A549 (cell line): ENCODE measurements around the gene AQP6. TPM values are rescaled to one million over a fixed set of nuclear protein-coding genes. Genes with fewer than 3 reads are reported as not detected.

Source experiments
- ATAC-seq, 2 experiments: fragments of 200-7000 bp in 1 of 2; fragments of >200 bp in 1 of 2; cut with Nextera tagmentation in 1 of 2; cut with Tn5 transposase in 1 of 2; 3 replicates each; pipeline versions ENCODE4 v1.8.0 to v1.9.1; 2018 to 2020; ENCODE audit warnings: mild to moderate bottlenecking in 1 of 2, moderate library complexity in 1 of 2
- CTCF ChIA-PET: fragments of 300-600 bp; sonication (Branson Sonifier 250); formaldehyde crosslinking; extraction: SDS; loops from one replicate; lab custom pipeline; 2021; ENCODE audit warnings: antibody characterized with exemption, inconsistent platforms; lab: Yijun Ruan, JAX
- POLR2A ChIA-PET: fragments of 350-600 bp; formaldehyde crosslinking; extraction: SDS; loops from one replicate; lab custom pipeline; 2021; ENCODE audit warnings: antibody characterized with exemption, inconsistent platforms; lab: Yijun Ruan, JAX
- DNase-seq, 2 experiments: peaks; one replicate each; pipeline versions ENCODE4 v3.0.0 to v3.0.0-alpha.2; 2011 to 2016; ENCODE audit warnings: low read depth in 1 of 2, low spot score in 1 of 2
- FAIRE-seq: peaks from 2 replicates; lab custom pipeline; 2011; peaks lifted over from hg19 to GRCh38; lab: Jason Lieb, UNC
- H3K27ac ChIP-seq, 2 experiments: fragments of >200 bp; sonication (Bioruptor Twin); formaldehyde crosslinking; 3 replicates each; pipeline ENCODE4 v1.5.1; 2016 to 2017
- H3K4me1 ChIP-seq: fragments of >200 bp; sonication (Bioruptor Twin); formaldehyde crosslinking; 3 replicates; pipeline ENCODE4 v1.6.1; 2016
- H3K4me2 ChIP-seq: fragments of >200 bp; sonication (Bioruptor Twin); formaldehyde crosslinking; 3 replicates; pipeline ENCODE4 v1.6.1; 2016
- H3K4me3 ChIP-seq: fragments of >200 bp; sonication (Bioruptor Twin); formaldehyde crosslinking; 3 replicates; pipeline ENCODE4 v1.5.1; 2016
- H3K9me3 ChIP-seq: fragments of >200 bp; sonication (Bioruptor Twin); formaldehyde crosslinking; 3 replicates; pipeline ENCODE4 v1.6.1; 2016
- BHLHE40 ChIP-seq: IDR thresholded peaks from 2 replicates; pipeline ENCODE4 v1.6.1; 2012; ENCODE audit warnings: low read depth, low read length, inconsistent platforms
- CEBPB ChIP-seq, 2 experiments: fragments of >200 bp in 1 of 2; sonication (Bioruptor Twin) in 1 of 2; formaldehyde crosslinking in 1 of 2; IDR thresholded peaks; 2 replicates each; pipeline ENCODE4 v1.6.1; 2012 to 2016
- CHD2 ChIP-seq: fragments of 150-350 bp; IDR thresholded peaks from 2 replicates; pipeline ENCODE4 v1.6.1; 2014; ENCODE audit warnings: low read length; ENCODE audit not compliant: partially characterized antibody
- EHF ChIP-seq: fragments of 250-450 bp; sonication (Bioruptor Pico); IDR thresholded peaks from 2 replicates; pipeline ENCODE4 v1.5.0; 2020; ENCODE audit warnings: mild to moderate bottlenecking
- ESRRA ChIP-seq: fragments of 150-350 bp; IDR thresholded peaks from 2 replicates; pipeline ENCODE4 v1.6.1; 2014; ENCODE audit warnings: mild to moderate bottlenecking, low read length, borderline replicate concordance
- GATA3 ChIP-seq: IDR thresholded peaks from 2 replicates; pipeline ENCODE4 v1.6.1; 2012; ENCODE audit warnings: borderline replicate concordance
- HOXA7 ChIP-seq: fragments of 250-450 bp; sonication (Bioruptor Pico); IDR thresholded peaks from 2 replicates; pipeline ENCODE4 v1.5.0; 2020; ENCODE audit warnings: mild to moderate bottlenecking, moderate library complexity
- MYC ChIP-seq: IDR thresholded peaks from 2 replicates; pipeline ENCODE4 v1.6.1; 2012; ENCODE audit warnings: mild to moderate bottlenecking, inconsistent platforms, low read length, improper control_type of control experiment, borderline replicate concordance
- NR3C1 ChIP-seq: fragments of >200 bp; sonication (Bioruptor Twin); formaldehyde crosslinking; IDR thresholded peaks from 3 replicates; pipeline ENCODE4 v1.6.1; 2017
- RAD21 ChIP-seq, 2 experiments: fragments of >200 bp in 1 of 2; sonication (Bioruptor Twin) in 1 of 2; formaldehyde crosslinking in 1 of 2; IDR thresholded peaks in 1 of 2; conservative IDR thresholded peaks in 1 of 2; 2 replicates in 1 of 2; 3 replicates in 1 of 2; pipeline ENCODE4 v1.6.1; 2012 to 2018; ENCODE audit warnings: inconsistent platforms in 1 of 2
- RCOR1 ChIP-seq: fragments of 150-350 bp; IDR thresholded peaks from 2 replicates; pipeline ENCODE4 v1.6.1; 2014; ENCODE audit warnings: antibody characterized with exemption, low read length, low read depth
- SMC3 ChIP-seq: fragments of >200 bp; sonication (Bioruptor Twin); formaldehyde crosslinking; IDR thresholded peaks from 3 replicates; pipeline ENCODE4 v1.6.1; 2018; ENCODE audit warnings: inconsistent platforms
- TFCP2L1 ChIP-seq: fragments of 250-450 bp; sonication (Bioruptor Pico); IDR thresholded peaks from 2 replicates; pipeline ENCODE4 v1.5.0; 2021; ENCODE audit warnings: mild to moderate bottlenecking
- TP53 ChIP-seq: fragments of 250-450 bp; sonication (Bioruptor Pico); IDR thresholded peaks from 2 replicates; pipeline ENCODE4 v1.5.0; 2021; ENCODE audit warnings: mild to moderate bottlenecking, moderate library complexity
- ZC3H11A ChIP-seq: fragments of 450-650 bp; IDR thresholded peaks from 2 replicates; pipeline ENCODE4 v1.6.1; 2014; ENCODE audit warnings: antibody characterized with exemption, mild to moderate bottlenecking
- WGBS: methylation state at CpG from one replicate; pipeline ENCODE4 v1.1.6; 2017; ENCODE audit errors: missing lambda C conversion rate; 5-methylcytosine and 5-hydroxymethylcytosine counted together
- polyA plus RNA-seq, 4 experiments: library from polyadenylated mRNA; depleted of rRNA in 3 of 4; stranded (reverse); fragments of >200 nt; fragmentation: RNase III in 1 of 4; extraction: RNeasy Plus Mini Kit Qiagen cat#74134 plus additional on column Dnase treatment in 1 of 4; gene quantifications; 2 replicates in 3 of 4; 3 replicates in 1 of 4; pipeline ENCODE4 v1.2.3, GENCODE V29; 2011 to 2017
- TF ChIP-seq, protein P1 (sequence below): fragments of >200 bp; sonication (Bioruptor Twin); formaldehyde crosslinking; IDR thresholded peaks from 2 replicates; pipeline ENCODE4 v1.6.1; 2016
- TF ChIP-seq, protein P2 (sequence below): fragments of >200 bp; sonication (Bioruptor Twin); formaldehyde crosslinking; IDR thresholded peaks from 3 replicates; pipeline ENCODE4 v1.6.1; 2016
- TF ChIP-seq, protein P3 (sequence below): fragments of 200-600 bp; sonication (generic); IDR thresholded peaks from 2 replicates; pipeline ENCODE4 v1.6.1; 2016; ENCODE audit warnings: antibody characterized with exemption, mild to moderate bottlenecking, moderate library complexity
- TF ChIP-seq, protein P4 (sequence below): IDR thresholded peaks from 2 replicates; pipeline ENCODE4 v1.6.1; 2012
- TF ChIP-seq, protein P5 (sequence below): IDR thresholded peaks from 2 replicates; pipeline ENCODE4 v1.6.1; 2012

AQP6 gene
- polyA plus RNA-seq, 2 of the 4 experiments (the other 2 are of a cell fraction): 0.05 TPM; not detected in 1

DNA sequence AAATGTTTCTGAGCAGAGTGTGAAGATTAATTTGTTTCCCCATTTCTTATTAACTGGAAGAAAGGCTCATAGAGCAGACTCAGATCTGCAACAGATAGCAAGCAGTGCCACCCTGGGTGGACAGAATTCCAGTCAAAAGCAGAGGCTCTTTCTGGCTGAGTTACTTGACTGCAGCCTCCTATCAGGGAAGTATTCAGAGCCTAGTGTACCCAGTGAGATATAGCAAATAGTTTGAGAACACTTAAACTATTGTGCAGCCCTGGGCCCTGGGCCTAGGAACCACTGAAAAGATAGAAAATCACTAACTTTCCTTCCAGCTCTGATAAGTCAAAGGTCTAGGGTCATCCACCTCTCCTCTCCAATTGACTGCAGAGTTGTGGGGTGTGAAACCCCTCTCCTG is 33.4 kb upstream of the AQP6 start:
- Histone ChIP-seq H3K9me3 (no peaks in the 10 kb centered on the region), H3K4me1 (no peaks in the 10 kb centered on the region), H3K4me3 (no peak overlapping the region), H3K4me2 (no peak overlapping the region), H3K27ac (no peak overlapping the region)
- no peak for ATAC-seq
- ChIA-PET POLR2A (no interaction called here), CTCF (interaction anchor here (1.0 to 5.4 kb wide), 4 partner anchors 20 to 72 kb away, joined by 3 to 33 read pairs (median 6); no protein-coding TSS in a partner anchor)
- TF ChIP-seq ESRRA (no peak), NR3C1 (no peak), MYC (no peak)
- no peak for DNase-seq
- no peak for FAIRE-seq

DNA sequence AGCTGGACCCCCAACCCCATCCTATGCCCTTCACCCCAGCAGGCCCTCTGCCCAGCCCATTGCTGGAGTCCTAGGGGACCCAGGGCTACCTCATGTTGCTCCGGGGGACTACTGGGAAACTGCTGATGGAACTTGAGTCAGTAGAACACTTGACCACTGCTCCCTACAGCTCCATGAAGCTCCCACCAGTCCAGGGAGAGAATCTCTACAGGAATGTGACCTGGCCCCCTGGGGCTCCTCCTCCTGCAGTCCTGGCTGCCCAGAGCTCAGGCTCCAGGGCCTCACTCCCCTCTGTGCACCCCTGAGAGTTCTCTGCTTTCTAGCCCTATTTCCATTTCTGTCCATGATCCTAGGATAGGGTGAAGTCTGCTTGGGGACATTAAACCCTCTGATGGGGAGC is 33.0 kb upstream of the AQP6 start:
- WGBS: 100% methylated on average over 1 of the region's 1 CpG
- ChIA-PET CTCF (interaction anchor here (0.8 to 5.4 kb wide), 5 partner anchors 19 to 116 kb away, joined by 3 to 33 read pairs (median 5); no protein-coding TSS in a partner anchor), POLR2A (no interaction called here)
- H3K4me1 ChIP-seq: no peaks in the 10 kb centered on the region
- no peak overlapping the region for H3K27ac ChIP-seq
- H3K9me3 ChIP-seq: no peaks in the 10 kb centered on the region
- TF ChIP-seq RAD21 (conservative IDR thresholded peaks at IDR 0.05 in 1 of 2, IDR thresholded peaks at IDR 0.05 in 1 of 2) (no peak), CEBPB (IDR thresholded peaks at IDR 0.05) (no peak), TFCP2L1 (CRISPR knock-in tag) (no peak)
- DNase-seq (no peak), FAIRE-seq (no peak), ATAC-seq (no peak)
- H3K4me3 ChIP-seq: no peak overlapping the region
- H3K4me2 ChIP-seq: no peak overlapping the region

DNA sequence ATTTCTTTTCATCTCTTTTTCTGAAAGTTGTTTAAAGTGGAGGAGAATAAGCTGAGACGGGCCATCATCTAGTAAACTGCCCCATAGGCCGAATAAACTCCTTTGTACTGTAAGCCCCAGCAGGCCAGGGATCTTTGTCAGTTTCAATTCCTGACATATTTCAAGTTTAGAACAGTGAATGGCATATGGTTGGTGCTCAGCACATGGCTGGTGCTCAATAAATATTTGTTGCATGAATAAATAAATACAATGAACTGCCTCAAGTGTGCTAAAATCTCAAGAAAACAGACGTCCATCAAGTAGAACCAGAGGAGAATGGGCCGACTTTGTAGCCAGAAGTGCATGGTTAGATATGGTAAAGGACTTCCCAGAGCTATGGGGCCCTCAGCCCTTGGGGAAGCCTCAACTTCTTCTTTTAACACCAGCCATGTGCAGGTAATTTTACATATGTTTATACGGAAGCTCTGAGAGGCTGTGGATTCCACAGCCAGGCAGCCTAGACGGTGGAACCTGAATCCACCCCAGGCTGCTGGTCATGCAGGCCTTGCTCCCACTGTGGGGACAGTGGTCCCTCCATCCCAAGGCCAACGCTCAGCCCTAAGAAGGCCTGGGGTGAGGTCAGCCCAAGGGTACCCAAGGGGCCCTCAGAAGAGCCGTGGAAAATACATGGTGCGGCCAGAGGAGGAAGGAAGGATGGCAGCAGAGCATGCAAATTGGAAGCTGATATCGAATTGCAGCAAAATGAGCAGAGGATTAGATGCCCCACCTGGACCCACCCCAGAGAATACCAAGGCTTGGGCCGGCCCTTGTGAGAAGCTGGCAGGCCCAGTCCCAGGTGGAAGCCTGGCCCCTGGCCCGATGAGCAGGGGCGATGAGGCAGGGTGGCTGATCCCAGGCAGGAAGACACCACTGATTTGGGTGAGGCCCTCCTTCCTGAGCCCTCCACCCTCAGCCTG is 30.9 kb upstream of the AQP6 start:
- 0 out of 3 replicates have a peak, but pooled peaks cover 7% of the 10 kb centered on the region for H3K4me1 ChIP-seq
- DNase-seq: no peak

More for the DNA sequence above, 30.9 kb upstream of the AQP6 start:
- TF ChIP-seq GATA3: no peak
- TF ChIP-seq HOXA7 (CRISPR knock-in tag): no peak
- TF ChIP-seq, protein P1, sequence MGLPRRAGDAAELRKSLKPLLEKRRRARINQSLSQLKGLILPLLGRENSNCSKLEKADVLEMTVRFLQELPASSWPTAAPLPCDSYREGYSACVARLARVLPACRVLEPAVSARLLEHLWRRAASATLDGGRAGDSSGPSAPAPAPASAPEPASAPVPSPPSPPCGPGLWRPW: no peak
- no peak for TF ChIP-seq CHD2
- no peak for TF ChIP-seq RCOR1
- no peak for TF ChIP-seq BHLHE40
- TF ChIP-seq NR3C1: no peak
- TF ChIP-seq, protein P2, sequence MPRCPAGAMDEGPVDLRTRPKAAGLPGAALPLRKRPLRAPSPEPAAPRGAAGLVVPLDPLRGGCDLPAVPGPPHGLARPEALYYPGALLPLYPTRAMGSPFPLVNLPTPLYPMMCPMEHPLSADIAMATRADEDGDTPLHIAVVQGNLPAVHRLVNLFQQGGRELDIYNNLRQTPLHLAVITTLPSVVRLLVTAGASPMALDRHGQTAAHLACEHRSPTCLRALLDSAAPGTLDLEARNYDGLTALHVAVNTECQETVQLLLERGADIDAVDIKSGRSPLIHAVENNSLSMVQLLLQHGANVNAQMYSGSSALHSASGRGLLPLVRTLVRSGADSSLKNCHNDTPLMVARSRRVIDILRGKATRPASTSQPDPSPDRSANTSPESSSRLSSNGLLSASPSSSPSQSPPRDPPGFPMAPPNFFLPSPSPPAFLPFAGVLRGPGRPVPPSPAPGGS: no peak
- TF ChIP-seq, protein P3, sequence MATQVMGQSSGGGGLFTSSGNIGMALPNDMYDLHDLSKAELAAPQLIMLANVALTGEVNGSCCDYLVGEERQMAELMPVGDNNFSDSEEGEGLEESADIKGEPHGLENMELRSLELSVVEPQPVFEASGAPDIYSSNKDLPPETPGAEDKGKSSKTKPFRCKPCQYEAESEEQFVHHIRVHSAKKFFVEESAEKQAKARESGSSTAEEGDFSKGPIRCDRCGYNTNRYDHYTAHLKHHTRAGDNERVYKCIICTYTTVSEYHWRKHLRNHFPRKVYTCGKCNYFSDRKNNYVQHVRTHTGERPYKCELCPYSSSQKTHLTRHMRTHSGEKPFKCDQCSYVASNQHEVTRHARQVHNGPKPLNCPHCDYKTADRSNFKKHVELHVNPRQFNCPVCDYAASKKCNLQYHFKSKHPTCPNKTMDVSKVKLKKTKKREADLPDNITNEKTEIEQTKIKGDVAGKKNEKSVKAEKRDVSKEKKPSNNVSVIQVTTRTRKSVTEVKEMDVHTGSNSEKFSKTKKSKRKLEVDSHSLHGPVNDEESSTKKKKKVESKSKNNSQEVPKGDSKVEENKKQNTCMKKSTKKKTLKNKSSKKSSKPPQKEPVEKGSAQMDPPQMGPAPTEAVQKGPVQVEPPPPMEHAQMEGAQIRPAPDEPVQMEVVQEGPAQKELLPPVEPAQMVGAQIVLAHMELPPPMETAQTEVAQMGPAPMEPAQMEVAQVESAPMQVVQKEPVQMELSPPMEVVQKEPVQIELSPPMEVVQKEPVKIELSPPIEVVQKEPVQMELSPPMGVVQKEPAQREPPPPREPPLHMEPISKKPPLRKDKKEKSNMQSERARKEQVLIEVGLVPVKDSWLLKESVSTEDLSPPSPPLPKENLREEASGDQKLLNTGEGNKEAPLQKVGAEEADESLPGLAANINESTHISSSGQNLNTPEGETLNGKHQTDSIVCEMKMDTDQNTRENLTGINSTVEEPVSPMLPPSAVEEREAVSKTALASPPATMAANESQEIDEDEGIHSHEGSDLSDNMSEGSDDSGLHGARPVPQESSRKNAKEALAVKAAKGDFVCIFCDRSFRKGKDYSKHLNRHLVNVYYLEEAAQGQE: no peak
- TF ChIP-seq ZC3H11A: no peak
- no peak for TF ChIP-seq TFCP2L1 (CRISPR knock-in tag)
- no peak for TF ChIP-seq RAD21 (conservative IDR thresholded peaks at IDR 0.05 in 1 of 2, IDR thresholded peaks at IDR 0.05 in 1 of 2)
- no peak for TF ChIP-seq SMC3
- TF ChIP-seq EHF (CRISPR knock-in tag): no peak
- TF ChIP-seq TP53 (CRISPR knock-in tag): no peak
- TF ChIP-seq, protein P4, sequence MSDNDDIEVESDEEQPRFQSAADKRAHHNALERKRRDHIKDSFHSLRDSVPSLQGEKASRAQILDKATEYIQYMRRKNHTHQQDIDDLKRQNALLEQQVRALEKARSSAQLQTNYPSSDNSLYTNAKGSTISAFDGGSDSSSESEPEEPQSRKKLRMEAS: no peak
- TF ChIP-seq, protein P5, sequence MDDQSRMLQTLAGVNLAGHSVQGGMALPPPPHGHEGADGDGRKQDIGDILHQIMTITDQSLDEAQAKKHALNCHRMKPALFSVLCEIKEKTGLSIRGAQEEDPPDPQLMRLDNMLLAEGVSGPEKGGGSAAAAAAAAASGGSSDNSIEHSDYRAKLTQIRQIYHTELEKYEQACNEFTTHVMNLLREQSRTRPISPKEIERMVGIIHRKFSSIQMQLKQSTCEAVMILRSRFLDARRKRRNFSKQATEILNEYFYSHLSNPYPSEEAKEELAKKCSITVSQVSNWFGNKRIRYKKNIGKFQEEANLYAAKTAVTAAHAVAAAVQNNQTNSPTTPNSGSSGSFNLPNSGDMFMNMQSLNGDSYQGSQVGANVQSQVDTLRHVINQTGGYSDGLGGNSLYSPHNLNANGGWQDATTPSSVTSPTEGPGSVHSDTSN: no peak
- Histone ChIP-seq H3K4me2 (no peak overlapping the region), H3K9me3 (no peaks in the 10 kb centered on the region), H3K4me3 (no peak overlapping the region), H3K27ac (no peak overlapping the region)
- ATAC-seq (no peak), FAIRE-seq (no peak)
- POLR2A ChIA-PET: no interaction called here
- WGBS: 75% methylated on average over 13 of the region's 13 CpGs
- CTCF ChIA-PET: interaction anchor here (0.6 to 5.4 kb wide), 10 partner anchors 9 to 180 kb away, joined by 3 to 33 read pairs (median 4); no protein-coding TSS in a partner anchor
